HepG2 (cell line): ENCODE measurements around the gene CDHR5. TPM values are rescaled to one million over a fixed set of nuclear protein-coding genes. Genes with fewer than 3 reads are reported as not detected.

Experiments
- ATAC-seq: fragments of 200-7000 bp; cut with Tn5 transposase; 3 replicates; pipeline ENCODE4 v1.9.1; 2020; ENCODE audit warnings: mild to moderate bottlenecking, moderate library complexity
- BruUV-seq: library from RNA; stranded (reverse); fragments of 400-500 nt; replicated peaks from 2 replicates; lab custom pipeline; 2021; lab: Mats Ljungman, UMichigan
- CTCF ChIA-PET: fragments of 300-600 bp; formaldehyde crosslinking; extraction: SDS; loops from one replicate; lab custom pipeline; 2021; ENCODE audit warnings: low total read pairs, inconsistent platforms, low intra/inter-chr PET ratio; lab: Yijun Ruan, JAX
- POLR2A ChIA-PET: fragments of 350-600 bp; sonication (Branson Sonifier 250); formaldehyde crosslinking; loops from one replicate; lab custom pipeline; 2020; ENCODE audit warnings: antibody characterized with exemption, inconsistent platforms; lab: Yijun Ruan, JAX
- DNase-seq: peaks from one replicate; pipeline ENCODE4 v3.0.0-alpha.2; 2015; ENCODE audit warnings: low spot score
- FAIRE-seq: peaks from 3 replicates; lab custom pipeline; 2011; peaks lifted over from hg19 to GRCh38; lab: Jason Lieb, UNC
- H2AFZ ChIP-seq: one replicate; pipeline ENCODE4 v1.6.1; 2011; ENCODE audit warnings: low read length, inconsistent platforms
- H3K27ac ChIP-seq: fragments of 300-600 bp; 3 replicates; pipeline ENCODE4 v1.8.0; 2011; ENCODE audit warnings: mixed run types, mild to moderate bottlenecking, mixed read lengths, low read length, inconsistent platforms; ENCODE audit not compliant: insufficient read depth; ENCODE audit errors: extremely low read length
- H3K27me3 ChIP-seq, 2 experiments: fragments of 200-600 bp in 1 of 2; 2 replicates in 1 of 2; 3 replicates in 1 of 2; pipeline versions ENCODE4 v1.6.0 to v1.8.0; 2011; ENCODE audit warnings: low read length in 2 of 2, mild to moderate bottlenecking in 2 of 2, moderate library complexity in 2 of 2, inconsistent platforms in 1 of 2; ENCODE audit not compliant: insufficient read depth in 2 of 2, control insufficient read depth in 1 of 2
- H3K36me3 ChIP-seq, 2 experiments: fragments of 200-600 bp in 1 of 2; replicated peaks in 1 of 2; 2 replicates in 1 of 2; 3 replicates in 1 of 2; pipeline versions ENCODE4 v1.5.1 to v1.8.0; 2011; ENCODE audit warnings: low read length in 2 of 2, inconsistent platforms in 1 of 2; ENCODE audit not compliant: insufficient read depth in 2 of 2, control insufficient read depth in 1 of 2
- H3K4me1 ChIP-seq: 2 replicates; pipeline ENCODE4 v1.5.1; 2012; ENCODE audit warnings: low read length, inconsistent platforms; ENCODE audit not compliant: insufficient read depth
- H3K4me2 ChIP-seq: 2 replicates; pipeline ENCODE4 v1.6.0; 2011; ENCODE audit warnings: low read depth, low read length, inconsistent platforms
- H3K4me3 ChIP-seq, 3 experiments: fragments of 200-600 bp in 1 of 3; sonication (generic), shearing (Covaris generic) in 1 of 3; replicated peaks in 1 of 3; 2 replicates each; pipeline ENCODE4 v1.5.1; 2011 to 2016; ENCODE audit warnings: low read length in 3 of 3, inconsistent platforms in 2 of 3, low read depth in 2 of 3, mild to moderate bottlenecking in 2 of 3, control low read depth in 1 of 3, mixed read lengths in 1 of 3; ENCODE audit not compliant: insufficient read depth in 1 of 3
- H3K79me2 ChIP-seq: one replicate; pipeline ENCODE4 v1.6.1; 2011; ENCODE audit warnings: low read length, inconsistent platforms; ENCODE audit not compliant: insufficient read depth
- H3K9ac ChIP-seq: 2 replicates; pipeline ENCODE4 v1.6.0; 2011; ENCODE audit warnings: mild to moderate bottlenecking, low read depth, low read length, inconsistent platforms; ENCODE audit not compliant: insufficient read depth
- H3K9me3 ChIP-seq: 2 replicates; pipeline ENCODE4 v1.5.1; 2012; ENCODE audit warnings: mild to moderate bottlenecking, low read length
- H4K20me1 ChIP-seq: 2 replicates; pipeline ENCODE4 v1.6.0; 2011; ENCODE audit warnings: inconsistent platforms, mild to moderate bottlenecking, low read length, moderate library complexity; ENCODE audit not compliant: insufficient read depth
- HCFC1 ChIP-seq: fragments of 150-350 bp; IDR thresholded peaks from 2 replicates; pipeline ENCODE4 v1.6.1; 2014; ENCODE audit warnings: low read depth, low read length
- NONO ChIP-seq, 2 experiments: fragments of 450-650 bp in 1 of 2; sonication (generic) in 1 of 2; formaldehyde crosslinking in 1 of 2; IDR thresholded peaks in 1 of 2; conservative IDR thresholded peaks in 1 of 2; 2 replicates each; pipeline versions ENCODE4 v1.6.1 to v1.8.0; 2017 to 2022; ENCODE audit warnings: mild to moderate bottlenecking in 1 of 2, missing genetic modification reagents in 1 of 2, moderate library complexity in 1 of 2
- NR2F6 ChIP-seq, 2 experiments: IDR thresholded peaks; 2 replicates each; pipeline ENCODE4 v1.6.1; 2016; ENCODE audit warnings: antibody characterized with exemption in 1 of 2, mild to moderate bottlenecking in 1 of 2
- TP53 ChIP-seq: sonication (generic); formaldehyde crosslinking; conservative IDR thresholded peaks from 2 replicates; pipeline ENCODE4 v1.4.0; 2020; ENCODE audit warnings: missing genetic modification reagents
- ZBTB33 ChIP-seq: sonication (generic); formaldehyde crosslinking; IDR thresholded peaks from 2 replicates; pipeline ENCODE4 v1.4.0; 2020; ENCODE audit warnings: missing genetic modification reagents
- ZNF552 ChIP-seq: sonication (generic); formaldehyde crosslinking; IDR thresholded peaks from 2 replicates; pipeline ENCODE4 v1.9.0; 2022; ENCODE audit warnings: missing genetic modification reagents, mild to moderate bottlenecking, borderline replicate concordance
- WGBS: methylation state at CpG from one replicate; pipeline ENCODE4 v1.1.6; 2017; ENCODE audit warnings: low lambda C conversion rate; 5-methylcytosine and 5-hydroxymethylcytosine counted together
- in situ Hi-C: cut with HindIII; loops from 2 replicates; pipeline ENCODE4 v1.10.0; 2017; ENCODE audit warnings: low pct_unique_long_range_greater_than_20kb; ENCODE audit not compliant: extremely low pct_ligation_motif_present
- intact Hi-C: fragments of 100-400 bp; cut with micrococcal nuclease; formaldehyde crosslinking; loops from one replicate; pipeline ENCODE4 v1.10.0; 2022; ENCODE audit not compliant: unreplicated experiment
- polyA plus RNA-seq, 8 experiments: library from polyadenylated mRNA; depleted of rRNA in 3 of 8; stranded (reverse) in 7 of 8; unstranded in 1 of 8; fragments of >200 nt; fragmentation: Illumina TruSeq in 4 of 8; extraction: Trizol in 4 of 8; gene quantifications; 2 replicates each; pipeline versions ENCODE4 v1.2.1 to v1.2.3, GENCODE V29; 2011 to 2016; ENCODE audit warnings: low read depth in 4 of 8, missing spikeins in 1 of 8, mixed read lengths in 1 of 8; ENCODE audit not compliant: insufficient read depth in 1 of 8
- total RNA-seq, 5 experiments: library from RNA; depleted of rRNA; stranded (reverse); fragments of >200 nt; fragmentation: Illumina TruSeq; extraction: Trizol; gene quantifications; 2 replicates each; pipeline ENCODE4 v1.2.3, GENCODE V29; 2016; ENCODE audit warnings: low read depth in 1 of 5

CDHR5 gene
- total and polyA plus RNA-seq, 2 of the 13 experiments (the other 11 are each of a cell fraction or from before 2014, with no cell fraction given), result 0.46 to 0.71 TPM

- TF ChIP-seq TP53 (CRISPR knock-in tag), result no peak
- TF ChIP-seq ZNF552, result no peak
Observed at GRCh38 chr11:630871-631270, 6.1 kb upstream of the CDHR5 start (continued).

GRCh38 chr11:629237-629583 is 4.5 kb upstream of the CDHR5 start:
- ChIA-PET CTCF (no interaction called here), POLR2A (no interaction called here)
- H3K4me1 ChIP-seq, result peaks cover 21% of the 10 kb centered on the region
- H2AFZ ChIP-seq, result no peak overlapping the region
- H3K4me2 ChIP-seq, result no peak overlapping the region
- TF ChIP-seq HCFC1 (no peak), NONO (IDR thresholded peaks at IDR 0.05) (no peak), NONO (CRISPR knock-in tag; conservative IDR thresholded peaks at IDR 0.05) (no peak), ZBTB33 (CRISPR knock-in tag) (peak; percentile 86), NR2F6 (IDR thresholded peaks at IDR 0.05) (no peak), NR2F6 (CRISPR knock-in tag; IDR thresholded peaks at IDR 0.05) (no peak)
- no peak overlapping the region for H3K27ac ChIP-seq
- H4K20me1 ChIP-seq, result peaks cover 17% of the 10 kb centered on the region; the same call in 1 of the 2 replicates
- WGBS, result 90% methylated on average over 10 of the region's 10 CpGs
- H3K9me3 ChIP-seq, result no peaks in the 10 kb centered on the region
- H3K9ac ChIP-seq, result no peak overlapping the region
- no TSS peak for BruUV-seq
- no peak overlapping the region for H3K4me3 ChIP-seq
- ATAC-seq, result no peak
- no peaks in the 10 kb centered on the region for H3K79me2 ChIP-seq
- peaks cover 0 to 4% of the 10 kb centered on the region in 2 experiments; a peak in 3 of 5 replicates for H3K36me3 ChIP-seq
- no peaks in the 10 kb centered on the region for H3K27me3 ChIP-seq
- in situ Hi-C loops, result loop anchor here (10.0 kb wide), 1 partner anchor 74 kb away; no protein-coding TSS in a partner anchor
- FAIRE-seq, result no peak
- no peak for DNase-seq
- intact Hi-C loops, result no loop called here
